Lower leg skin (tissue), 4 donors: ENCODE results near the gene SPATA13. TPM values are rescaled to one million over a fixed set of nuclear protein-coding genes. Genes with fewer than 3 reads are reported as not detected.
"Not testable (repeated sequence)": the region's sequence is repeated elsewhere in the genome, so short reads cannot be mapped to it uniquely, and the experiment has no call there.

Experiments used
- DNase-seq, 2 donors: peaks; one replicate each; pipeline ENCODE4 v3.0.0-alpha.2; 2019; ENCODE audit warnings: low spot score in 2 of 2
- H3K4me3 ChIP-seq: fragments of 200-600 bp; sonication (generic); 2 replicates; pipeline ENCODE4 v1.5.1; 2017; ENCODE audit warnings: mild to moderate bottlenecking, low read depth; ENCODE audit not compliant: poor library complexity, severe bottlenecking
- POLR2A ChIP-seq, 2 donors: fragments of 450-650 bp; IDR thresholded peaks; one replicate each; pipeline ENCODE4 v1.6.1; 2016 to 2017; ENCODE audit warnings: antibody characterized with exemption in 2 of 2, mild to moderate bottlenecking in 1 of 2, moderate library complexity in 1 of 2
- WGBS, 2 donors: methylation state at CpG; one replicate each; pipeline ENCODE4 v1.1.5; 2018; 5-methylcytosine and 5-hydroxymethylcytosine counted together
- intact Hi-C: fragments of 100-400 bp; cut with DNase I; formaldehyde crosslinking; loops from one replicate; pipeline ENCODE4 v1.15.0; 2023; ENCODE audit warnings: low total_unique reads
- total RNA-seq, 4 donors: library from RNA; depleted of rRNA; stranded (reverse); fragments of >200 nt; gene quantifications; one replicate each; pipeline ENCODE4 v1.1.0, GENCODE V29; 2016
- TF ChIP-seq, protein P1 (sequence below), 3 donors: fragments of 450-650 bp; IDR thresholded peaks; one replicate each; pipeline ENCODE4 v1.5.1; 2016; ENCODE audit warnings: antibody characterized with exemption in 3 of 3, mild to moderate bottlenecking in 3 of 3, moderate library complexity in 2 of 3

SPATA13 gene
- total RNA-seq, 4 donors from 2014 or later, result 30.6 to 78.3 (median 46.2) TPM

DNA sequence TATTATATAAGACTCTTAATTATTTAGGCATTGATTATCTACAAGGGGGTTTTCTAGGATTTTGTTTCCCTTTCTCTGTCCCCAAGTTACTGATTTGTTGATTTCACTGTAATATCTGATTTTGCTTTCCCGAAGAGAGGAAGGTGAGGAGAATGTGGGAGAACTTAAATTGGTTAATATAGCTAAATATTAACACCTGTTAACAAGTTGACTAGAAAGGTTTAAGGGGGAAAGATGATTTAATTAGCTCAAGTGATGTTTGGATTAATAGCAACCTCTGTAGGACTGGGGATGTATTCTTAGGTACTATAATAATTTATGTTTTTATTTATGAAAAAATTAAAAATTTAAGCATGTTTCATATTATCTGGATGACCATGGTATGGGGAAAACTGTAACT lies 35.1 kb downstream of the SPATA13 start:
- 92 to 94% methylated on average over 1 of the region's 1 CpG for WGBS, 2 donors
- intact Hi-C loops, result no loop called here
- no peak overlapping the region for H3K4me3 ChIP-seq
- TF ChIP-seq POLR2A (IDR thresholded peaks at IDR 0.05), result no peak
- TF ChIP-seq, protein P1, sequence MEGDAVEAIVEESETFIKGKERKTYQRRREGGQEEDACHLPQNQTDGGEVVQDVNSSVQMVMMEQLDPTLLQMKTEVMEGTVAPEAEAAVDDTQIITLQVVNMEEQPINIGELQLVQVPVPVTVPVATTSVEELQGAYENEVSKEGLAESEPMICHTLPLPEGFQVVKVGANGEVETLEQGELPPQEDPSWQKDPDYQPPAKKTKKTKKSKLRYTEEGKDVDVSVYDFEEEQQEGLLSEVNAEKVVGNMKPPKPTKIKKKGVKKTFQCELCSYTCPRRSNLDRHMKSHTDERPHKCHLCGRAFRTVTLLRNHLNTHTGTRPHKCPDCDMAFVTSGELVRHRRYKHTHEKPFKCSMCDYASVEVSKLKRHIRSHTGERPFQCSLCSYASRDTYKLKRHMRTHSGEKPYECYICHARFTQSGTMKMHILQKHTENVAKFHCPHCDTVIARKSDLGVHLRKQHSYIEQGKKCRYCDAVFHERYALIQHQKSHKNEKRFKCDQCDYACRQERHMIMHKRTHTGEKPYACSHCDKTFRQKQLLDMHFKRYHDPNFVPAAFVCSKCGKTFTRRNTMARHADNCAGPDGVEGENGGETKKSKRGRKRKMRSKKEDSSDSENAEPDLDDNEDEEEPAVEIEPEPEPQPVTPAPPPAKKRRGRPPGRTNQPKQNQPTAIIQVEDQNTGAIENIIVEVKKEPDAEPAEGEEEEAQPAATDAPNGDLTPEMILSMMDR (IDR thresholded peaks at IDR 0.05), result no peak
- no peak for DNase-seq

GRCh38 chr13:24196593-24197197 lies 36.2 kb downstream of the SPATA13 start:
- DNase-seq, result no peak
- TF ChIP-seq, protein P1 (IDR thresholded peaks at IDR 0.05), result no peak
- no peak overlapping the region for H3K4me3 ChIP-seq
- intact Hi-C loops, result no loop called here
- 90 to 95% methylated on average over 4 of the region's 4 CpGs for WGBS, 2 donors

DNA sequence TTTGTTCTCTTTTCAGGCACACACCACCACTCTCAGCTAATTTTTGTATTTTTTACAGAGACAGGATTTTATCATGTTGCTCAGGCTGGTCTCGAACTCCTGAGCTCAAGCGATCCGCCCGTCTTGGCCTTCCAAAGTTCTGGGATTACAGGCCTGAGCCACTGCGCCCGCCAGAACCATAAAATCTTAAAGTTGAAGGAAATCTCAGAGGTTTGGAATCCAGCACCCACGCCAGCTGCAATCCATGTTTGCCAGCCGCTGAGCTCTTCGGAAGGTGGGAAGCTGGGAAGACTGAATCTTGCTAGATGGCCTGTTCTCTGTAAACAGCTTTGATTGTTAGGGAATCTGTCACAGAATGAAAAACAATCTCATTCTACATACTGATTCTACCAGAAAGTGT lies 38.5 kb downstream of the SPATA13 start:
- WGBS, 2 donors, result 70 to 79% methylated on average over 9 of the region's 9 CpGs
- H3K4me3 ChIP-seq, result no peak overlapping the region
- intact Hi-C loops, result no loop called here
- TF ChIP-seq POLR2A (IDR thresholded peaks at IDR 0.05), result no peak
- TF ChIP-seq, protein P1 (IDR thresholded peaks at IDR 0.05), result no peak
- peak in 1 of 2 donors; percentile 47 for DNase-seq

DNA sequence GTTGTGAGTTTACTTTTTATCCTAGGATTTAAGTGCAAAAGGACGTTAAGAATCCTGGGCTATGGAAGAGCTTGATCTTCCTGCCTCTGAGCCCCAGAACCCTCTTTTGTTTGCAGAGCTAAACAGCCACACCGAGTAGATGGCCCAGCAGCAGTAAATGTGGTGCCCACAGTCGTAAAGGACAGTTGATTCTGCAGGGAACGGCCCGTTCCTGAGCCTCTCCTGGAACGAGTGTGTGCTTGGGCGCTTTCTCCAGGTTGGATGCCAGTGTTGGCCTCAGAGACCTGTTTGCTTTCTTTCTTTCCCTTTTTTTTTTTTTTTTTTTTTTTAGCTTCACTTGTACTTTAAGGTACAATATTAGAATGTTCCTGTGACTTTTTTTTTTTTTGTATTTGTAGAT lies 41.7 kb downstream of the SPATA13 start:
- WGBS, 2 donors, result 80% methylated on average over 7 of the region's 7 CpGs

GRCh38 chr13:24203273-24203672 lies 42.8 kb downstream of the SPATA13 start:
- 44 to 51% methylated on average over 3 of the region's 3 CpGs for WGBS, 2 donors
- H3K4me3 ChIP-seq, result no peak overlapping the region
- no peak for TF ChIP-seq POLR2A (IDR thresholded peaks at IDR 0.05)
- TF ChIP-seq, protein P1 (IDR thresholded peaks at IDR 0.05), result no peak
- intact Hi-C loops, result no loop called here
- DNase-seq, result no peak

More for the DNA sequence above, 41.7 kb downstream of the SPATA13 start:
- no peak overlapping the region for H3K4me3 ChIP-seq
- DNase-seq, result no peak
- TF ChIP-seq POLR2A (IDR thresholded peaks at IDR 0.05), result no peak
- TF ChIP-seq, protein P1 (IDR thresholded peaks at IDR 0.05), result no peak
- intact Hi-C loops, result no loop called here

DNA sequence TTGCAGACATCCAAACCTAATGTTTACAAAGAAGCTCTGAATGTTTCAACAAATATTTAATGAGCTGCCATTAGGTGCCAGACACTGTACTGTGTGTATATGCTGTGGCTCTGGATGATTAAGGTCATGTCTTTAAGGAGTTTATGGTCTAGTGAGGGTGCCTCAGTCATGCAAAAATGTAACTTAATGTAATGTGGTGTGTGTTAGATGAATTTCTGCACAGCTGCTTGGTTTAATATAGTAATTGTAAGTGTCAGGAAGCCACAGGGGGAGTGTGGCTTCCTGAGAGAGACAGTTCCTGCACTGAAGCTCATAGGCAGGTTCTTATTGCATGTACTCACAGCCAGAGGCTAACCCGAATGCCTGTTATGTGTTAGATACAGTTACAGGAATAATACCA lies 43.3 kb downstream of the SPATA13 start:
- TF ChIP-seq, protein P1 (IDR thresholded peaks at IDR 0.05), result no peak
- TF ChIP-seq POLR2A (IDR thresholded peaks at IDR 0.05), result no peak
- DNase-seq, result no peak
- no peak overlapping the region for H3K4me3 ChIP-seq
- intact Hi-C loops, result no loop called here
- WGBS, 2 donors, result 52 to 56% methylated on average over 1 of the region's 1 CpG

DNA sequence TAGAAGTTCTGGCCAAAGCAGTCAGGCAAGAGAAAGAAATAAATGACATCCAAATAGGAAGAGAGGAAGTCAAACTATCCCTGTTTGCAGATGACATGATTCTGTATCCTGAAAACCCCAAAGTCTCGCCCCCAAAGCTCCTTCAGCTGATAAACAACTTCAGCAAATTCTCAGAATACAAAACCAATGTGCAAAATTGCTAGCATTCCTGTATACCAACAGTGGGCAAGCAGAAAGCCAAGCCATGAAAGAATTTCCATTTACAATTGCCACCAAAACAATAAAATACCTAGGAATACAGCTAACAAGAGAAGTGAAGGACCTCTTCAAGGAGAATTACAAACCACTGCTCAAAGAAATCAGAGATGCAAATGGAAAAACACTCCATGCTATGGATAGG lies 44.6 kb downstream of the SPATA13 start:
- 84 to 96% methylated on average over 1 of the region's 1 CpG for WGBS, 2 donors
- DNase-seq, H3K4me3 ChIP-seq, intact Hi-C loops: not testable (repeated sequence)
